Right lung (tissue), 10 donors: ENCODE data around the gene CUX1. TPM values are rescaled to one million over a fixed set of nuclear protein-coding genes. Genes with fewer than 3 reads are reported as not detected.
"Not testable (repeated sequence)": the region's sequence is repeated elsewhere in the genome, so short reads cannot be mapped to it uniquely, and the experiment has no call there.

ENCODE experiments used
- DNase-seq, 2 donors: peaks; one replicate each; pipeline ENCODE4 v3.0.0-alpha.2; 2013
- long read RNA-seq, 8 donors: transcript quantifications; one replicate each; lab custom pipeline, GENCODE V29; 2026
- polyA plus RNA-seq, 5 donors: library from polyadenylated mRNA; unstranded; fragments of 120-200 nt; gene quantifications; one replicate each; pipeline versions ENCODE4 v1.2.1 to v1.2.3, GENCODE V29; 2013; ENCODE audit warnings: inconsistent platforms in 1 of 5, low replicate concordance in 1 of 5; ENCODE audit not compliant: insufficient read length in 5 of 5, insufficient read depth in 1 of 5

CUX1 gene
- polyA plus RNA-seq = 100 to 1,000 TPM in 1 of 5 donors, 10 to 100 TPM in 4; 80.2 to 101 (median 89.3) TPM
- long read RNA-seq, donor 1, transcript CUX1-202 (23 exons, 2,931 nt) = major isoform, 8 of 13 reads
- long read RNA-seq, donor 1, partial matches to known transcripts = 0 of 13 reads
- long read RNA-seq, donor 1, other reads (novel, unspliced or antisense) = 0 of 13 reads
- long read RNA-seq, donor 2, partial matches to known transcripts = 6 of 10 reads
- long read RNA-seq, donor 2, other reads (novel, unspliced or antisense) = 0 of 10 reads
- long read RNA-seq, donor 3, partial matches to known transcripts = 30 of 33 reads
- long read RNA-seq, donor 3, other reads (novel, unspliced or antisense) = 0 of 33 reads
- long read RNA-seq, donor 4, transcript CUX1-202 (23 exons, 2,931 nt) = major isoform, 5 of 21 reads
- long read RNA-seq, donor 4, partial matches to known transcripts = 13 of 21 reads
- long read RNA-seq, donor 4, other reads (novel, unspliced or antisense) = 0 of 21 reads
- long read RNA-seq, donor 5, partial matches to known transcripts = 10 of 14 reads
- long read RNA-seq, donor 5, other reads (novel, unspliced or antisense) = 0 of 14 reads
- long read RNA-seq, donor 6, transcript CUX1-202 (23 exons, 2,931 nt) = major isoform, 9 of 25 reads
- long read RNA-seq, donor 6, partial matches to known transcripts = 13 of 25 reads
- long read RNA-seq, donor 6, other reads (novel, unspliced or antisense) = 0 of 25 reads
- long read RNA-seq, donor 7, transcript CUX1-202 (23 exons, 2,931 nt) = major isoform, 5 of 5 reads
- long read RNA-seq, donor 7, partial matches to known transcripts = 0 of 5 reads
- long read RNA-seq, donor 7, other reads (novel, unspliced or antisense) = 0 of 5 reads
- long read RNA-seq, donor 8, partial matches to known transcripts = 0 of 3 reads
- long read RNA-seq, donor 8, other reads (novel, unspliced or antisense) = 0 of 3 reads

GRCh38 chr7:101817471-101818286 lies at the start of gene CUX1:
Gene CUX1 (plus strand): TSS chr7:101817626. CDS start chr7:101817640, 14 bp downstream.
- no peak for DNase-seq

GRCh38 chr7:101768280-101768679 lies 49.1 kb upstream of the CUX1 start:
- DNase-seq = no peak

GRCh38 chr7:101770466-101770865 lies 47.0 kb upstream of the CUX1 start:
- no peak for DNase-seq

GRCh38 chr7:101772508-101773211 lies 44.8 kb upstream of the CUX1 start:
- no peak for DNase-seq

- DNase-seq = no peak
Observed at GRCh38 chr7:101775181-101775580, 42.2 kb upstream of the CUX1 start.

- no peak for DNase-seq
Observed at GRCh38 chr7:101778026-101778580, 39.3 kb upstream of the CUX1 start.

GRCh38 chr7:101779267-101779666 lies 38.2 kb upstream of the CUX1 start:
- DNase-seq = no peak

GRCh38 chr7:101780281-101780680 lies 37.1 kb upstream of the CUX1 start:
- DNase-seq = no peak

- DNase-seq = no peak
Observed at GRCh38 chr7:101781439-101781838, 36.0 kb upstream of the CUX1 start.

GRCh38 chr7:101782476-101782875 lies 35.0 kb upstream of the CUX1 start:
- no peak for DNase-seq

- no peak for DNase-seq
Observed at GRCh38 chr7:101782896-101783295, 34.5 kb upstream of the CUX1 start.

- DNase-seq = no peak
Observed at GRCh38 chr7:101783381-101784181, 33.8 kb upstream of the CUX1 start.

- no peak for DNase-seq
Observed at GRCh38 chr7:101784292-101785127, 32.9 kb upstream of the CUX1 start.

- no peak for DNase-seq
Observed at GRCh38 chr7:101787864-101788263, 29.6 kb upstream of the CUX1 start.

- DNase-seq = no peak
Observed at GRCh38 chr7:101788517-101788916, 28.9 kb upstream of the CUX1 start.

- no peak for DNase-seq
Observed at GRCh38 chr7:101790566-101791293, 26.7 kb upstream of the CUX1 start.

- no peak for DNase-seq
Observed at GRCh38 chr7:101792051-101792681, 25.3 kb upstream of the CUX1 start.

- DNase-seq = not testable (repeated sequence)
Observed at GRCh38 chr7:101792682-101793071, 24.7 kb upstream of the CUX1 start.
